Measurements from ENCODE around the gene SSR2.

- TF ChIP-seq POLR2AphosphoS5 (IDR thresholded peaks at IDR 0.05) (no peak), EP300 (IDR thresholded peaks at IDR 0.05; ENCODE audit: low read depth) (no peak), CTCF (IDR thresholded peaks at IDR 0.05) (peak in 1 of 5 experiments; percentile 9), POLR2A (IDR thresholded peaks at IDR 0.05) (no peak)
Measured at GRCh38 chr1:155961937-155962336, 58.8 kb downstream of the SSR2 start.

Measured in transverse colon (tissue), 4 donors.